ENCODE measurements around the gene RAB11FIP3. TPM values are rescaled to one million over a fixed set of nuclear protein-coding genes. Genes with fewer than 3 reads are reported as not detected.

RAB11FIP3 gene
- total RNA-seq, 2 donors from 2014 or later = 19.9 to 43.8 TPM

DNA sequence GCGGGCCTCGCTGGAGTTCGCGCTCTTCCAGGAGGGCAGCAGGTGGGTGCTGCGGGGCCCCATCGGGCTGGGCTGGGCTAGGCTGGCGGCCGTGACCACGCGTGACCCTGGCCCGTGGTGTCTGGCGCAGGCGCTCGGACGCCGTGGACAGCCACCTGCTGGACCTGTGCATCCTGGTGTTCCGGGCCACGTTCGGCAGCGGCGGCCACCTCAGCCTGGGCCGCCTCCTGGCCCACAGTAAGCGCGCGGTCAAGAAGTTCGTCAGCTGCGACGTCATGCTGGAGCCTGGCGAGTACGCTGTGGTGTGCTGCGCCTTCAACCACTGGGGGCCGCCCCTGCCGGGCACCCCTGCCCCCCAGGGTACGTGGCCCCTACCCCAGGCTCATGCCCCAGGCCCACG, 126.7 kb downstream of the RAB11FIP3 start:
- no peak overlapping the region for H3K27ac ChIP-seq
- H3K9me3 ChIP-seq = no peaks in the 10 kb centered on the region
- peaks cover 40% of the 10 kb centered on the region for H3K36me3 ChIP-seq
- TF ChIP-seq, protein P1, sequence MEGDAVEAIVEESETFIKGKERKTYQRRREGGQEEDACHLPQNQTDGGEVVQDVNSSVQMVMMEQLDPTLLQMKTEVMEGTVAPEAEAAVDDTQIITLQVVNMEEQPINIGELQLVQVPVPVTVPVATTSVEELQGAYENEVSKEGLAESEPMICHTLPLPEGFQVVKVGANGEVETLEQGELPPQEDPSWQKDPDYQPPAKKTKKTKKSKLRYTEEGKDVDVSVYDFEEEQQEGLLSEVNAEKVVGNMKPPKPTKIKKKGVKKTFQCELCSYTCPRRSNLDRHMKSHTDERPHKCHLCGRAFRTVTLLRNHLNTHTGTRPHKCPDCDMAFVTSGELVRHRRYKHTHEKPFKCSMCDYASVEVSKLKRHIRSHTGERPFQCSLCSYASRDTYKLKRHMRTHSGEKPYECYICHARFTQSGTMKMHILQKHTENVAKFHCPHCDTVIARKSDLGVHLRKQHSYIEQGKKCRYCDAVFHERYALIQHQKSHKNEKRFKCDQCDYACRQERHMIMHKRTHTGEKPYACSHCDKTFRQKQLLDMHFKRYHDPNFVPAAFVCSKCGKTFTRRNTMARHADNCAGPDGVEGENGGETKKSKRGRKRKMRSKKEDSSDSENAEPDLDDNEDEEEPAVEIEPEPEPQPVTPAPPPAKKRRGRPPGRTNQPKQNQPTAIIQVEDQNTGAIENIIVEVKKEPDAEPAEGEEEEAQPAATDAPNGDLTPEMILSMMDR (IDR thresholded peaks at IDR 0.05) = no peak
- no peak overlapping the region for H3K4me3 ChIP-seq
- no peaks in the 10 kb centered on the region for H3K27me3 ChIP-seq
- DNase-seq (ENCODE audit: low spot score) = no peak
- H3K4me1 ChIP-seq = no peaks in the 10 kb centered on the region

DNA sequence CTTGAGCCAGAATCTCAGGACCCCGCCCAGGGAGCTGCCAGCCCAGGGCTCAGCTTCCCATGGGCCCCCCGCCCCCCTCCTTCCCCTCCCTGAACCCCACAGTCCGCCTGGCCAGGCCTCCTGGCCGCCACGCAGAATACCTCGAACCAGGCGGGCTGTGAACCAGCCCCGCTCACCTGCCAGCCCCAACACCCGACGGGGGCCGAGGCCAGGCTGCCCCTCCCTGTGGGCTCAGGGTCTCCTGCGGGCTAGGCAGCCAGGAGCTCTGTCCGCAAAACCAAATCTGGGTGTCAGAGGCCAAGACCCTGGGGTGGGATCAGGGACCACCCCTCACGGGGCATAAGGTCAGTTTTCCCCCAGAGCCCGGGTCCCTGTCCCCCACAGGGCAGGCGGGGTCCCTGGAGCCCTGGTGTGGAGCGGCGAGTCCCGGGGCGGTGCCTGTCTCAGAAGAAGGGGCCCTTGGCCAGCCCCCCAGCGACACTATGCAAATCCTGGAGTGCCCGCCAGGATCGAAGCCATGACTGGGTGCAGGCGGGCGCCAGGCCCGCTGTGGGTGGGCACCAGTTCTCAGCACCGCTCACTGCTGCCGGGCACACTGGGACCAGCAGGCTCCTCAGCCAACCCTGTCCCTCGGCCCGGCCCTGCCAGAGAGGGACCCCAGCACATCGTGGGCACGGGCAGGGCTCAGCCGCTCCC, 128.3 kb downstream of the RAB11FIP3 start:
- H3K4me1 ChIP-seq = peaks cover 0 to 3% of the 10 kb centered on the region in 2 donors
- peaks cover 39% of the 10 kb centered on the region for H3K36me3 ChIP-seq
- H3K4me3 ChIP-seq = no peak overlapping the region
- DNase-seq (ENCODE audit: low spot score) = no peak
- no peaks in the 10 kb centered on the region for H3K27me3 ChIP-seq
- TF ChIP-seq, protein P1 (IDR thresholded peaks at IDR 0.05) = no peak
- no peaks in the 10 kb centered on the region for H3K9me3 ChIP-seq
- H3K27ac ChIP-seq = no peak overlapping the region

DNA sequence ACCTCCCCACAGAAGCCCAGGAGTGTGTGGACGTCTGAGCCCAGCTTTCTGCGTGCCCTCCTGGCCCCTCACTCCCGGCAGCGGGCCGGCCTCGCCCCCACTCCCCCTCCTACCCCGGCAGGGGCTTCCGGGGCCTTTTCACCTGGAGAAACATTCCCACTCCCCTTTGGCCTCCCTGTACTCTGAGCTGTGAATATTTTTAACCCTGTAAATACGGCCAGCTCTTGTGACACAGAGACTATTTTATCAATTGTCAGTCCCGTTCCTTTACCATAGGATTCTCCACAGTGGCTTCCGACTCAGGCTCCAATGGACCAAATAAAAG, 128.8 kb downstream of the RAB11FIP3 start:
- Histone ChIP-seq H3K9me3 (no peaks in the 10 kb centered on the region), H3K4me1 (peaks cover 0 to 8% of the 10 kb centered on the region in 2 donors), H3K27me3 (no peaks in the 10 kb centered on the region), H3K27ac (no peak overlapping the region), H3K4me3 (no peak overlapping the region), H3K36me3 (peaks cover 34% of the 10 kb centered on the region)
- TF ChIP-seq, protein P1 (IDR thresholded peaks at IDR 0.05) = no peak
- no peak for DNase-seq (ENCODE audit: low spot score)

DNA sequence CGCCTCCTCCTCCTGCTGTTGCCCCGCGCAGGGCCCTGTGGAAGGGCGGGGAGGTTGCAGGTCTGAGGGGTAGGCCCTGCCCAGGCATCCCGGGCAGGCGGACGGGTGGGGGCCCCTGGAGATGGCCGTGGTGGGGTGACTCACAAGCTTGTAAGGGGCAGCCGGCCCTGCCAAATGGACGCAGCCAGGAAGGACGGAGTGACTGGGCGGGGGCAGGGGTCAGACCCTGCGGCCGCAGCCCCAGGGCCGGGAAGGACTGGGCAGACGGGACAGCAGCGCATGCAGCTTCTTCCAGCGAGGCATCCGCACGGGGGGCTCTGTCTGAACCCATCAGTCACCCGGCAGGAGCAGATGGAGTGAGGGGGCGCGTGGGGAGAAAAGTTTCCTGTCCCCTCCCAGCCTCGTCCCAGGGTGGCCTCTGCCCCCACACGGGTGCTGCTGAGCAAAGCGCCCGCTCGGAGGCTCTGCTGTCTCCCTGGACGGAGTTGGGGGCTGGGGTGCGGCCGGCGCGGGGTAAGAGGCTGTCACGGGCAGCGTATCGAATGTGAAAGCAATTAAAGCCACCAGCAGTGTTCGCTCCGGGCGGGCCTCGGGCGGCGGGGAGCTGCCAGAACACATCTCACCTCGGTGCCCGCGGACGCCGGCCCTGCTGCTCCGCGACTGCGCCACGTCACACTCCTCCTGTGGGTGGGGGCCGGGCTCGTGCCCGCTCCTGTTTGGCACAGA, 129.4 kb downstream of the RAB11FIP3 start:
- Histone ChIP-seq H3K27ac (no peak overlapping the region), H3K4me3 (no peak overlapping the region)

DNA sequence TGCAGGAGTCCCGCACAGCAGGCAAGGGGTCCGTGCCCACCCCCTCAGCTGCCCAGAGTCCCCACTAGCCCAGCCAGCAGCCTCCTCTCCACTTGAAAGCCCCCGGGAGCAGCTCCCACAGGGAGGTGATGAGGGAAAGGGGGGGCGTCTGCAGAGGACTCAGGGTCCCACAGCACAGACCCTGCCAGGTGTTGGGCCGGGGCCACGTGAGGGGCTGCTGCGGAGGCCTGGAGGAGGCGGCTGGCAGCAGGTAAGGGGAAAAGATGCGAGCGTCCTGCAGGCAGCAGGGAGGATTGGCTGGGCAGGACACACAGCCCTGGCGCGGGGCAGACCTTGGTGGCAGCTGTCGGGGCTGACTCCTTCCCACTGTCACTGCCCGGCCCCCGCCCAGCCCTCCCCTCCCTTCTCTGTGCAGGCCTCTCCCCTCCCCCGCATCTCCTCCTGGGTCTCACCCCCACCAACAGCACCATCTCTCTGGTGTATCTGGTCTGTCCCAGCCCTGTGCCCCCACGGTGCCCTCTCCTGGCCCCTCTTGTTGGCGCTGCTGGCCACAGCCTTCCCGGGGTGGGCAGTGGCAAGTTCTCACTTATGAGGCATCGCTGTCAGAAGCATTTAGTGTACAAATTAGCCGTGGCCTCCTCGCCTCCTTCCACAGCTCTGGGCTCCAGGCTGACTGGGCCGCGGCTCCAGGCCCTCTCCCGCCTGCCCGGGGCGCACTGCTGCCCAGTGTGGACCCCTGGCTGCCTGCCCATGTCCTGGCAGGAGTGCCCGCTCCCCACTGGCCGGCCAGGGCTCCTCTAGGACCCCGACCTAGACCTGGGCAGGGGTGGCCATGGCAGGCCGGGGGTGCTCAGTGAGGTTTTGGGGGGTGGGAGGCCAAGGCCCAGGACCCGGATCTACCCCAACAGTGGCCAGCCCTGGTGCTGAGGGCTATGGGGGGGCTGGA, 130.4 kb downstream of the RAB11FIP3 start:
- H3K36me3 ChIP-seq = peaks cover 23% of the 10 kb centered on the region
- H3K27me3 ChIP-seq = peaks cover 1 to 9% of the 10 kb centered on the region in 2 donors
- no peaks in the 10 kb centered on the region for H3K9me3 ChIP-seq
- no peak overlapping the region for H3K27ac ChIP-seq
- TF ChIP-seq, protein P1 (IDR thresholded peaks at IDR 0.05) = no peak
- H3K4me1 ChIP-seq = peaks cover 0 to 14% of the 10 kb centered on the region in 2 donors
- no peak overlapping the region for H3K4me3 ChIP-seq
- no peak for DNase-seq (ENCODE audit: low spot score)

More for the DNA sequence above, 129.4 kb downstream of the RAB11FIP3 start:
- peaks cover 28% of the 10 kb centered on the region for H3K36me3 ChIP-seq
- peaks cover 0 to 13% of the 10 kb centered on the region in 2 donors for H3K4me1 ChIP-seq
- TF ChIP-seq, protein P1 (IDR thresholded peaks at IDR 0.05) = no peak
- H3K27me3 ChIP-seq = peaks cover 0 to 5% of the 10 kb centered on the region in 2 donors
- no peak for DNase-seq (ENCODE audit: low spot score)
- no peaks in the 10 kb centered on the region for H3K9me3 ChIP-seq

All from right atrium auricular region (tissue), 2 donors.